Endodermal cell (in vitro differentiated cells): ENCODE measurements around the gene RHOT1. TPM values are rescaled to one million over a fixed set of nuclear protein-coding genes. Genes with fewer than 3 reads are reported as not detected.
"Not testable (repeated sequence)": the region's sequence is repeated elsewhere in the genome, so short reads cannot be mapped to it uniquely, and the experiment has no call there.

Experiments
- DNase-seq: peaks from one replicate; pipeline ENCODE4 v3.0.0-alpha.2; 2017
- H3K27ac ChIP-seq: 2 replicates; pipeline ENCODE4 v1.5.1; 2013; ENCODE audit warnings: mild to moderate bottlenecking, low read depth, low read length, moderate library complexity
- H3K27me3 ChIP-seq: 2 replicates; pipeline ENCODE4 v1.6.1; 2013; ENCODE audit warnings: mild to moderate bottlenecking, low read length, moderate library complexity; ENCODE audit not compliant: insufficient read depth, control insufficient read depth, poor library complexity, severe bottlenecking
- H3K36me3 ChIP-seq: 2 replicates; pipeline ENCODE4 v1.7.0; 2013; ENCODE audit warnings: mild to moderate bottlenecking, low read length, moderate library complexity; ENCODE audit not compliant: control insufficient read depth, insufficient read depth
- H3K4me1 ChIP-seq: one replicate; pipeline ENCODE4 v1.7.0; 2013; ENCODE audit warnings: low read length; ENCODE audit not compliant: control insufficient read depth, insufficient read depth
- H3K4me3 ChIP-seq: 2 replicates; pipeline ENCODE4 v1.5.1; 2013; ENCODE audit warnings: mild to moderate bottlenecking, low read length, moderate library complexity
- H3K9ac ChIP-seq: 2 replicates; pipeline ENCODE4 v1.6.1; 2013; ENCODE audit warnings: mild to moderate bottlenecking, low read length, moderate library complexity; ENCODE audit not compliant: poor library complexity, severe bottlenecking; ENCODE audit errors: extremely low read depth
- H3K9me3 ChIP-seq: 2 replicates; pipeline ENCODE4 v1.6.1; 2013; ENCODE audit warnings: mild to moderate bottlenecking, low read length, moderate library complexity; ENCODE audit not compliant: control insufficient read depth
- H3K27ac Mint-ChIP-seq: 2 replicates; pipeline ENCODE4 v1.8.0; 2020; ENCODE audit warnings: mixed read lengths
- H3K27me3 Mint-ChIP-seq: 2 replicates; pipeline ENCODE4 v1.8.0; 2021; ENCODE audit warnings: mild to moderate bottlenecking, mixed read lengths; ENCODE audit not compliant: insufficient read depth
- H3K36me3 Mint-ChIP-seq: 2 replicates; pipeline ENCODE4 v1.8.0; 2020; ENCODE audit warnings: low read depth, mixed read lengths
- H3K4me1 Mint-ChIP-seq: 2 replicates; pipeline ENCODE4 v1.8.0; 2020; ENCODE audit warnings: mixed read lengths
- H3K4me3 Mint-ChIP-seq: 2 replicates; pipeline ENCODE4 v1.8.0; 2020; ENCODE audit warnings: mild to moderate bottlenecking, moderate library complexity, mixed read lengths
- H3K9me3 Mint-ChIP-seq: 2 replicates; pipeline ENCODE4 v1.8.0; 2020; ENCODE audit warnings: mild to moderate bottlenecking, mixed read lengths
- CTCF ChIP-seq: fragments of 200-600 bp; sonication (generic); conservative IDR thresholded peaks from 2 replicates; pipeline ENCODE4 v1.5.0; 2021; ENCODE audit warnings: antibody characterized with exemption, mild to moderate bottlenecking
- WGBS, 2 experiments: methylation state at CpG; one replicate each; pipeline versions ENCODE4 v1.1.5 to v1.1.7; 2013; ENCODE audit warnings: missing lambda C conversion rate in 2 of 2, mixed read lengths in 1 of 2; ENCODE audit not compliant: insufficient coverage in 1 of 2, insufficient read length in 1 of 2; 5-methylcytosine and 5-hydroxymethylcytosine counted together
- total RNA-seq, 2 donors: library from RNA; stranded (reverse); fragmentation: NEBNext Ultra II Directional in 1 of 2; extraction: Animal tissue kit (Norgen Biotek cat#: 25700) in 1 of 2; gene quantifications; 2 replicates in 1 of 2; 3 replicates in 1 of 2; pipeline ENCODE4 v1.2.1, GENCODE V29; 2021

The RHOT1 gene
- total RNA-seq, 2 donors from 2014 or later, result 30.0 to 35.7 TPM

- H3K36me3 ChIP-seq, H3K27me3 Mint-ChIP-seq, H3K4me3 Mint-ChIP-seq: not testable (repeated sequence)
Measured at GRCh38 chr17:32135497-32136117, 6.7 kb upstream of the RHOT1 start.

GRCh38 chr17:32136856-32137255, 5.4 kb upstream of the RHOT1 start:
- peaks cover 2% of the 10 kb centered on the region for H3K27me3 Mint-ChIP-seq
- no peak overlapping the region for H3K4me3 Mint-ChIP-seq
- Histone ChIP-seq H3K36me3 (no peaks in the 10 kb centered on the region), H3K4me3 (no peak overlapping the region), H3K9ac (no peak overlapping the region), H3K27ac (no peak overlapping the region), H3K27me3 (no peaks in the 10 kb centered on the region), H3K9me3 (peaks cover 15% of the 10 kb centered on the region), H3K4me1 (no peaks in the 10 kb centered on the region)
- peaks cover 26% of the 10 kb centered on the region for H3K9me3 Mint-ChIP-seq
- H3K36me3 Mint-ChIP-seq, result peaks cover 3% of the 10 kb centered on the region
- 92 to 100% methylated on average over 1 of the region's 1 CpG for WGBS, 2 experiments
- no peak overlapping the region for H3K27ac Mint-ChIP-seq
- no peak for DNase-seq
- TF ChIP-seq CTCF, result no peak
- peaks cover 9% of the 10 kb centered on the region for H3K4me1 Mint-ChIP-seq

More at GRCh38 chr17:32135497-32136117, 6.7 kb upstream of the RHOT1 start:
- H3K9ac ChIP-seq, H3K4me1 ChIP-seq, H3K4me1 Mint-ChIP-seq, H3K4me3 ChIP-seq, H3K27ac ChIP-seq, H3K36me3 Mint-ChIP-seq, H3K27me3 ChIP-seq, H3K27ac Mint-ChIP-seq: not testable (repeated sequence)
- TF ChIP-seq CTCF, result peak; percentile 71
- peaks cover 36% of the 10 kb centered on the region for H3K9me3 Mint-ChIP-seq
- peak; percentile 78 for DNase-seq
- peaks cover 20% of the 10 kb centered on the region for H3K9me3 ChIP-seq
- WGBS, 2 experiments, result 50% methylated on average over 12 of the region's 14 CpGs; no CpG with 5 or more reads in 1 of the 2 experiments

GRCh38 chr17:32139504-32139903, 2.8 kb upstream of the RHOT1 start:
- H3K36me3 Mint-ChIP-seq, H3K4me3 ChIP-seq, H3K9ac ChIP-seq, H3K27me3 ChIP-seq, H3K27ac Mint-ChIP-seq, H3K4me1 ChIP-seq, H3K36me3 ChIP-seq, H3K9me3 ChIP-seq, H3K27me3 Mint-ChIP-seq, H3K4me3 Mint-ChIP-seq, DNase-seq, H3K27ac ChIP-seq: not testable (repeated sequence)
- peaks cover 13% of the 10 kb centered on the region for H3K9me3 Mint-ChIP-seq
- peaks cover 16% of the 10 kb centered on the region for H3K4me1 Mint-ChIP-seq
- WGBS, 2 experiments, result 80 to 95% methylated on average over 4 to 5 of the region's 5 CpGs

- H3K27ac ChIP-seq, result no peak overlapping the region
- H3K36me3 ChIP-seq, result peaks cover 6% of the 10 kb centered on the region
- no peak overlapping the region for H3K9ac ChIP-seq
- peaks cover 3% of the 10 kb centered on the region for H3K36me3 Mint-ChIP-seq
- H3K9me3 ChIP-seq, result no peaks in the 10 kb centered on the region
- H3K9me3 Mint-ChIP-seq, result no peaks in the 10 kb centered on the region
- WGBS, 2 experiments, result 67 to 94% methylated on average over 1 to 2 of the region's 3 CpGs
- peak overlapping the region; percentile 89 for H3K27ac Mint-ChIP-seq
- no peaks in the 10 kb centered on the region for H3K27me3 ChIP-seq
- H3K4me1 ChIP-seq, result no peaks in the 10 kb centered on the region
- TF ChIP-seq CTCF, result no peak
- peak overlapping the region; percentile 85 for H3K4me3 ChIP-seq
- no peak for DNase-seq
- peaks cover 16% of the 10 kb centered on the region for H3K4me1 Mint-ChIP-seq
- no peaks in the 10 kb centered on the region for H3K27me3 Mint-ChIP-seq
- H3K4me3 Mint-ChIP-seq, result peak overlapping the region; percentile 98
Measured at GRCh38 chr17:32141258-32141657, 1.0 kb upstream of the RHOT1 start.
